WTC11 (cell line): ENCODE measurements around the gene SMYD5. TPM values are rescaled to one million over a fixed set of nuclear protein-coding genes. Genes with fewer than 3 reads are reported as not detected.
A peak's percentile ranks its signal among the peaks of the same experiment; 100 is the strongest.

ENCODE experiments used
- ATAC-seq: fragments of 200-7000 bp; cut with Tn5 transposase; 2 replicates; pipeline ENCODE4 v1.10.0; 2021; ENCODE audit warnings: mild to moderate bottlenecking, moderate library complexity
- CTCF ChIA-PET: fragments of 300-600 bp; sonication (Branson Sonifier 250); formaldehyde crosslinking; loops from one replicate; lab custom pipeline; 2021; ENCODE audit warnings: antibody characterized with exemption; lab: Charles Lee
- POLR2A ChIA-PET: fragments of 350-600 bp; sonication (Branson Sonifier 250); formaldehyde crosslinking; loops from one replicate; lab custom pipeline; 2021; ENCODE audit warnings: antibody characterized with exemption; lab: Charles Lee
- DNase-seq: peaks from one replicate; pipeline ENCODE4 v3.0.0; 2021; ENCODE audit warnings: low spot score
- H3K27ac Mint-ChIP-seq: 2 replicates; pipeline ENCODE4 v1.8.0; 2021; ENCODE audit warnings: mixed read lengths
- H3K27me3 Mint-ChIP-seq: 2 replicates; pipeline ENCODE4 v1.8.0; 2021; ENCODE audit warnings: low read depth, mild to moderate bottlenecking, moderate library complexity, mixed read lengths
- H3K36me3 Mint-ChIP-seq: 2 replicates; pipeline ENCODE4 v1.8.0; 2021; ENCODE audit warnings: mixed read lengths
- H3K4me1 Mint-ChIP-seq: 2 replicates; pipeline ENCODE4 v1.8.0; 2022; ENCODE audit warnings: mixed read lengths
- H3K4me3 Mint-ChIP-seq: 2 replicates; pipeline ENCODE4 v1.8.0; 2021; ENCODE audit warnings: mild to moderate bottlenecking, moderate library complexity, mixed read lengths
- H3K9me3 Mint-ChIP-seq: 2 replicates; pipeline ENCODE4 v1.8.0; 2021; ENCODE audit warnings: mixed read lengths
- CBFB ChIP-seq: sonication (generic); formaldehyde crosslinking; IDR thresholded peaks from 2 replicates; pipeline ENCODE4 v1.8.1; 2022; ENCODE audit warnings: mild to moderate bottlenecking, low read depth, missing genetic modification reagents
- CTCF ChIP-seq: fragments of 200-600 bp; IDR thresholded peaks from 2 replicates; pipeline ENCODE4 v1.8.0; 2022; ENCODE audit warnings: antibody characterized with exemption
- E2F1 ChIP-seq: sonication (generic); formaldehyde crosslinking; IDR thresholded peaks from 2 replicates; pipeline ENCODE4 v1.8.0; 2022; ENCODE audit warnings: mild to moderate bottlenecking, missing genetic modification reagents
- E2F4 ChIP-seq: sonication (generic); formaldehyde crosslinking; IDR thresholded peaks from 2 replicates; pipeline ENCODE4 v1.8.1; 2022; ENCODE audit warnings: low read depth, mild to moderate bottlenecking, moderate library complexity, missing genetic modification reagents, borderline replicate concordance
- EMX1 ChIP-seq: fragments of 250-450 bp; sonication (Bioruptor Pico); IDR thresholded peaks from 2 replicates; pipeline ENCODE4 v1.8.0; 2021; ENCODE audit warnings: mild to moderate bottlenecking
- FOXJ3 ChIP-seq: sonication (generic); formaldehyde crosslinking; IDR thresholded peaks from 2 replicates; pipeline ENCODE4 v1.9.0; 2021; ENCODE audit warnings: missing genetic modification reagents, mild to moderate bottlenecking, borderline replicate concordance
- FOXK1 ChIP-seq: sonication (generic); formaldehyde crosslinking; IDR thresholded peaks from 2 replicates; pipeline ENCODE4 v1.8.0; 2022; ENCODE audit warnings: mild to moderate bottlenecking, moderate library complexity, missing genetic modification reagents
- HMGXB4 ChIP-seq: sonication (generic); formaldehyde crosslinking; IDR thresholded peaks from 2 replicates; pipeline ENCODE4 v1.8.1; 2023; ENCODE audit warnings: mild to moderate bottlenecking, moderate library complexity, missing genetic modification reagents
- JAZF1 ChIP-seq: fragments of 250-450 bp; sonication (Bioruptor Pico); IDR thresholded peaks from 2 replicates; pipeline ENCODE4 v1.9.0; 2021; ENCODE audit warnings: moderate library complexity, mild to moderate bottlenecking, inconsistent platforms
- KAT7 ChIP-seq: sonication (generic); formaldehyde crosslinking; IDR thresholded peaks from 2 replicates; pipeline ENCODE4 v1.8.1; 2023; ENCODE audit warnings: missing genetic modification reagents, mild to moderate bottlenecking, borderline replicate concordance
- MXD4 ChIP-seq: fragments of 250-450 bp; sonication (Bioruptor Pico); IDR thresholded peaks from 2 replicates; pipeline ENCODE4 v1.8.0; 2021; ENCODE audit warnings: mild to moderate bottlenecking, moderate library complexity, borderline replicate concordance
- MYBL2 ChIP-seq: sonication (generic); formaldehyde crosslinking; IDR thresholded peaks from 2 replicates; pipeline ENCODE4 v1.8.1; 2023; ENCODE audit warnings: mild to moderate bottlenecking, moderate library complexity, missing genetic modification reagents
- NFATC4 ChIP-seq: fragments of 250-450 bp; sonication (Bioruptor Pico); IDR thresholded peaks from 2 replicates; pipeline ENCODE4 v1.9.0; 2021; ENCODE audit warnings: mild to moderate bottlenecking
- NR1H2 ChIP-seq: sonication (generic); formaldehyde crosslinking; IDR thresholded peaks from 2 replicates; pipeline ENCODE4 v1.9.0; 2021; ENCODE audit warnings: mild to moderate bottlenecking, moderate library complexity, missing genetic modification reagents
- ZNF317 ChIP-seq: sonication (generic); formaldehyde crosslinking; IDR thresholded peaks from 2 replicates; pipeline ENCODE4 v1.8.1; 2023; ENCODE audit warnings: low read depth, mild to moderate bottlenecking, moderate library complexity, missing genetic modification reagents, borderline replicate concordance
- ZNF512 ChIP-seq: sonication (generic); formaldehyde crosslinking; IDR thresholded peaks from 2 replicates; pipeline ENCODE4 v1.8.1; 2022; ENCODE audit warnings: missing genetic modification reagents, borderline replicate concordance
- total RNA-seq: library from RNA; stranded (reverse); gene quantifications from 3 replicates; pipeline ENCODE4 v1.2.3, GENCODE V29; 2021

SMYD5 gene
- total RNA-seq, 1 experiment from 2014 or later, result 46.7 TPM

GRCh38 chr2:73215254-73215653 is 1.2 kb downstream of the SMYD5 start:
- POLR2A ChIA-PET, result interaction anchor here (0.6 to 1.7 kb wide), 2 partner anchors 18 to 300 kb away, joined by 3 to 4 read pairs; partner anchors contain the start of gene PRADC1
- Mint-ChIP-seq H3K27ac (no peak overlapping the region; the same call in 1 of the 2 replicates), H3K4me1 (peaks cover 39% of the 10 kb centered on the region)
- no peak for TF ChIP-seq MYBL2 (CRISPR knock-in tag)
- TF ChIP-seq ZNF512 (CRISPR knock-in tag), result no peak
- TF ChIP-seq CBFB (CRISPR knock-in tag), result no peak
- TF ChIP-seq, all 79 proteins: peak for 0
- H3K36me3 Mint-ChIP-seq, result no peaks in the 10 kb centered on the region
- ATAC-seq, result no peak
- H3K9me3 Mint-ChIP-seq, result no peaks in the 10 kb centered on the region
- CTCF ChIA-PET, result interaction anchor here (1.1 kb wide), 1 partner anchor 38 kb away, joined by 10 read pairs; no protein-coding TSS in a partner anchor
- H3K4me3 Mint-ChIP-seq, result peak overlapping the region; percentile 90
- DNase-seq, result no peak
- H3K27me3 Mint-ChIP-seq, result peaks cover 8% of the 10 kb centered on the region

- TF ChIP-seq E2F1 (CRISPR knock-in tag) (no peak), KAT7 (CRISPR knock-in tag) (no peak), CTCF (no peak), FOXJ3 (CRISPR knock-in tag) (no peak), ZNF317 (CRISPR knock-in tag) (no peak), JAZF1 (CRISPR knock-in tag) (no peak), NR1H2 (CRISPR knock-in tag) (no peak), NFATC4 (CRISPR knock-in tag) (no peak), MXD4 (CRISPR knock-in tag) (no peak), ZNF512 (CRISPR knock-in tag) (no peak), HMGXB4 (CRISPR knock-in tag) (no peak), E2F4 (no peak), EMX1 (CRISPR knock-in tag) (no peak), FOXK1 (CRISPR knock-in tag) (no peak)
- H3K4me3 Mint-ChIP-seq, result no peak overlapping the region
- H3K4me1 Mint-ChIP-seq, result peaks cover 37% of the 10 kb centered on the region
- CTCF ChIA-PET, result interaction anchor here (0.8 to 1.7 kb wide), 2 partner anchors 14 to 40 kb away, joined by 3 to 7 read pairs; no protein-coding TSS in a partner anchor
- POLR2A ChIA-PET, result no interaction called here
- DNase-seq, result no peak
- H3K27ac Mint-ChIP-seq, result no peak overlapping the region
- no peaks in the 10 kb centered on the region for H3K9me3 Mint-ChIP-seq
- peaks cover 8% of the 10 kb centered on the region for H3K27me3 Mint-ChIP-seq
- no peak for ATAC-seq
- H3K36me3 Mint-ChIP-seq, result peaks cover 13% of the 10 kb centered on the region
Measured at GRCh38 chr2:73217160-73217559, 3.1 kb downstream of the SMYD5 start.
